Measurements from ENCODE around the gene GRIK5. TPM values are rescaled to one million over a fixed set of nuclear protein-coding genes. Genes with fewer than 3 reads are reported as not detected.
"Not testable (repeated sequence)": the region's sequence is repeated elsewhere in the genome, so short reads cannot be mapped to it uniquely, and the experiment has no call there.

GRIK5 gene
- total RNA-seq, 1 donor from 2014 or later = 0.09 TPM

GRCh38 chr19:42040031-42040430 is 30.0 kb downstream of the GRIK5 start:
- ATAC-seq (ENCODE audit: low read depth) = no peak
- Mint-ChIP-seq H3K9me3 (no peaks in the 10 kb centered on the region), H3K27ac (no peak overlapping the region), H3K36me3 (ENCODE audit: low read depth) (no peaks in the 10 kb centered on the region), H3K4me1 (no peaks in the 10 kb centered on the region), H3K27me3 (no peaks in the 10 kb centered on the region), H3K4me3 (no peak overlapping the region)
- intact Hi-C loops (cut with micrococcal nuclease) = no loop called here
- no peak for DNase-seq
- POLR2A ChIA-PET = no interaction called here
- CTCF ChIA-PET = no interaction called here
- no peak for TF ChIP-seq CTCF (IDR thresholded peaks at IDR 0.05)

GRCh38 chr19:42038666-42039065 is 31.3 kb downstream of the GRIK5 start:
- Mint-ChIP-seq H3K4me3 (no peak overlapping the region), H3K27ac (no peak overlapping the region), H3K36me3 (ENCODE audit: low read depth) (no peaks in the 10 kb centered on the region), H3K4me1 (peaks cover 4% of the 10 kb centered on the region), H3K9me3 (no peaks in the 10 kb centered on the region), H3K27me3 (no peaks in the 10 kb centered on the region)
- CTCF ChIA-PET = interaction anchor here (1.0 kb wide), 1 partner anchor 17 kb away, joined by 3 read pairs; no protein-coding TSS in a partner anchor
- TF ChIP-seq CTCF (IDR thresholded peaks at IDR 0.05) = no peak
- no peak for DNase-seq
- POLR2A ChIA-PET = interaction anchor here (0.6 kb wide), 1 partner anchor 41 kb away, joined by 4 read pairs; no protein-coding TSS in a partner anchor
- intact Hi-C loops (cut with micrococcal nuclease) = no loop called here
- ATAC-seq (ENCODE audit: low read depth) = no peak

GRCh38 chr19:42037649-42038048 is 32.4 kb downstream of the GRIK5 start:
- ChIA-PET CTCF (no interaction called here), POLR2A (no interaction called here)
- no peak for TF ChIP-seq CTCF (IDR thresholded peaks at IDR 0.05)

GRCh38 chr19:42034640-42035391 is 35.2 kb downstream of the GRIK5 start:
- intact Hi-C loops (cut with micrococcal nuclease) = loop anchor here (1.0 kb wide), 3 partner anchors 76 to 176 kb away; partner anchors contain the start of gene RABAC1
- H3K27me3 Mint-ChIP-seq; DNase-seq; H3K4me1 Mint-ChIP-seq; H3K4me3 Mint-ChIP-seq; H3K36me3 Mint-ChIP-seq (ENCODE audit: low read depth); H3K9me3 Mint-ChIP-seq; POLR2A ChIA-PET; H3K27ac Mint-ChIP-seq: not testable (repeated sequence)
- TF ChIP-seq CTCF (IDR thresholded peaks at IDR 0.05) = peak; percentile 50
- CTCF ChIA-PET = interaction anchor here (0.7 to 1.6 kb wide), 7 partner anchors 10 to 596 kb away, joined by 3 to 7 read pairs (median 4); partner anchors contain the start of gene RABAC1
- ATAC-seq (ENCODE audit: low read depth) = peak; percentile 81

More at GRCh38 chr19:42037649-42038048, 32.4 kb downstream of the GRIK5 start:
- ATAC-seq (ENCODE audit: low read depth) (no peak), DNase-seq (no peak)
- H3K27me3 Mint-ChIP-seq = peaks cover 1% of the 10 kb centered on the region
- no peak overlapping the region for H3K27ac Mint-ChIP-seq
- H3K9me3 Mint-ChIP-seq = no peaks in the 10 kb centered on the region
- H3K36me3 Mint-ChIP-seq (ENCODE audit: low read depth) = no peaks in the 10 kb centered on the region
- H3K4me1 Mint-ChIP-seq = peaks cover 4% of the 10 kb centered on the region
- no peak overlapping the region for H3K4me3 Mint-ChIP-seq
- intact Hi-C loops (cut with micrococcal nuclease) = no loop called here

- H3K27me3 Mint-ChIP-seq = peaks cover 12% of the 10 kb centered on the region
- H3K36me3 Mint-ChIP-seq (ENCODE audit: low read depth) = no peaks in the 10 kb centered on the region
- TF ChIP-seq CTCF (IDR thresholded peaks at IDR 0.05) = no peak
- intact Hi-C loops (cut with micrococcal nuclease) = no loop called here
- no peak overlapping the region for H3K4me3 Mint-ChIP-seq
- ATAC-seq (ENCODE audit: low read depth) (no peak), DNase-seq (no peak)
- peaks cover 4% of the 10 kb centered on the region for H3K4me1 Mint-ChIP-seq
- H3K9me3 Mint-ChIP-seq = no peaks in the 10 kb centered on the region
- H3K27ac Mint-ChIP-seq = no peak overlapping the region
- ChIA-PET POLR2A (interaction anchor here (0.7 kb wide), 1 partner anchor 97 kb away, joined by 11 read pairs; no protein-coding TSS in a partner anchor), CTCF (no interaction called here)
Measured at GRCh38 chr19:42033413-42033812, 36.6 kb downstream of the GRIK5 start.

Measured in activated B cell treated with CpG ODN at 0.5 μM for 24 hours (primary cell).